WERI-Rb-1 (cell line): Measurements from ENCODE around the gene COL28A1.

ENCODE experiments used
- DNase-seq: peaks from one replicate; pipeline ENCODE4 v3.0.0-alpha.2; 2020
- H3K27ac ChIP-seq: fragments of 250-450 bp; sonication (Bioruptor Pico); 2 replicates; pipeline ENCODE4 v1.5.1; 2020; ENCODE audit warnings: mild to moderate bottlenecking, moderate library complexity
- H3K27me3 ChIP-seq: fragments of 250-450 bp; sonication (Bioruptor Pico); 2 replicates; pipeline ENCODE4 v1.5.1; 2021; ENCODE audit warnings: mild to moderate bottlenecking, low read depth, moderate library complexity; ENCODE audit not compliant: insufficient read depth, severe bottlenecking
- H3K36me3 ChIP-seq: fragments of 250-450 bp; sonication (Bioruptor Pico); 2 replicates; pipeline ENCODE4 v1.5.1; 2020; ENCODE audit warnings: mild to moderate bottlenecking, moderate library complexity
- H3K4me3 ChIP-seq: 2 replicates; pipeline ENCODE4 v1.5.1; 2011; ENCODE audit warnings: low read depth, mild to moderate bottlenecking, control low read depth, low read length
- H3K9me3 ChIP-seq: fragments of 250-450 bp; sonication (Bioruptor Pico); 2 replicates; pipeline ENCODE4 v1.5.1; 2021; ENCODE audit warnings: mild to moderate bottlenecking, moderate library complexity; ENCODE audit not compliant: severe bottlenecking
- CTCF ChIP-seq: IDR thresholded peaks from 2 replicates; pipeline ENCODE4 v1.5.1; 2011; ENCODE audit warnings: low read depth, mild to moderate bottlenecking, control low read depth, inconsistent platforms, low read length

Gene COL28A1

GRCh38 chr7:7312323-7312722 lies 223.3 kb downstream of the COL28A1 start:
- no peak for DNase-seq
- no peak overlapping the region for H3K4me3 ChIP-seq
- H3K27me3 ChIP-seq, result no peaks in the 10 kb centered on the region
- H3K36me3 ChIP-seq, result no peaks in the 10 kb centered on the region
- no peak overlapping the region for H3K27ac ChIP-seq
- TF ChIP-seq CTCF, result no peak
- no peaks in the 10 kb centered on the region for H3K9me3 ChIP-seq

DNA sequence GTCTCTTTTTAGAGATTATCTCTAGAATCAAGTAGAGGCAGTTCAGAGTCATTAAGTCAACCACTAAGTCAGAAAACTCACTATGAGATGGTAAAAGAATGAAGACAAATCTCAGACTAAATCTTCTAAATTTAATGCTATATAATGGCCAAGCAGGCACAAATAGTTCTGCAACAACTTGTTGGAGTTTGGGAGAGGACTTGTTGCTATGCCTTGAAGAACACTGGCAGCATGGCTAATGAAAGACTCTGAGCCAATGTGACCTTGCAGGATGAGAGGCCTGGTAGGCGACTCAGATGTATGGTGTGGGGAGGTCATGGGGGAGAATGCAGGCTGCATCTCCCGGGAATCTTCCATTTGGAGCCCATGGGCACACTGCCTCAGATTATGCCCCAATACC lies 224.7 kb downstream of the COL28A1 start:
- no peaks in the 10 kb centered on the region for H3K27me3 ChIP-seq
- no peaks in the 10 kb centered on the region for H3K9me3 ChIP-seq
- no peaks in the 10 kb centered on the region for H3K36me3 ChIP-seq
- TF ChIP-seq CTCF, result no peak
- no peak overlapping the region for H3K4me3 ChIP-seq
- no peak for DNase-seq
- no peak overlapping the region for H3K27ac ChIP-seq

- H3K27me3 ChIP-seq, result no peaks in the 10 kb centered on the region
- H3K9me3 ChIP-seq, result no peaks in the 10 kb centered on the region
- TF ChIP-seq CTCF, result no peak
- DNase-seq, result no peak
- H3K4me3 ChIP-seq, result no peak overlapping the region
- H3K36me3 ChIP-seq, result no peaks in the 10 kb centered on the region
- H3K27ac ChIP-seq, result no peak overlapping the region
Observed at GRCh38 chr7:7309203-7309602, 226.5 kb downstream of the COL28A1 start.
